Suprapubic skin (tissue), 4 donors: Measurements from ENCODE around the gene NODAL. TPM values are rescaled to one million over a fixed set of nuclear protein-coding genes. Genes with fewer than 3 reads are reported as not detected.
"Not testable (repeated sequence)": the region's sequence is repeated elsewhere in the genome, so short reads cannot be mapped to it uniquely, and the experiment has no call there.

Experiments
- DNase-seq, 2 donors: peaks; one replicate each; pipeline ENCODE4 v3.0.0-alpha.2; 2019; ENCODE audit warnings: low spot score in 2 of 2
- H3K27ac ChIP-seq: fragments of 200-600 bp; sonication (generic); one replicate; pipeline ENCODE4 v1.5.1; 2019
- H3K27me3 ChIP-seq: fragments of 200-600 bp; sonication (generic); one replicate; pipeline ENCODE4 v1.5.1; 2019
- H3K36me3 ChIP-seq: fragments of 200-600 bp; sonication (generic); one replicate; pipeline ENCODE4 v1.5.1; 2019
- H3K4me1 ChIP-seq: fragments of 200-600 bp; sonication (generic); one replicate; pipeline ENCODE4 v1.5.1; 2019
- H3K4me3 ChIP-seq: fragments of 200-600 bp; sonication (generic); one replicate; pipeline ENCODE4 v1.5.1; 2019; ENCODE audit warnings: mild to moderate bottlenecking
- H3K9me3 ChIP-seq: fragments of 200-600 bp; sonication (generic); one replicate; pipeline ENCODE4 v1.5.1; 2019
- CTCF ChIP-seq, 2 donors: fragments of 200-600 bp in 1 of 2; fragments of 450-650 bp in 1 of 2; sonication (generic) in 1 of 2; IDR thresholded peaks; one replicate each; pipeline ENCODE4 v1.5.1; 2016 to 2019; ENCODE audit warnings: antibody characterized with exemption in 2 of 2, mild to moderate bottlenecking in 1 of 2, moderate library complexity in 1 of 2
- EP300 ChIP-seq: sonication (generic); formaldehyde crosslinking; IDR thresholded peaks from one replicate; pipeline ENCODE4 v1.6.1; 2017; ENCODE audit warnings: antibody characterized with exemption
- POLR2A ChIP-seq, 2 donors: fragments of 450-650 bp; IDR thresholded peaks; one replicate each; pipeline ENCODE4 v1.6.1; 2017; ENCODE audit warnings: antibody characterized with exemption in 2 of 2, mild to moderate bottlenecking in 2 of 2, moderate library complexity in 2 of 2
- POLR2AphosphoS5 ChIP-seq, 3 donors: sonication (generic); formaldehyde crosslinking; IDR thresholded peaks; one replicate each; pipeline ENCODE4 v1.6.1; 2017; ENCODE audit warnings: antibody characterized with exemption in 3 of 3
- WGBS: methylation state at CpG from one replicate; pipeline ENCODE4 v1.1.5; 2018; 5-methylcytosine and 5-hydroxymethylcytosine counted together
- total RNA-seq, 4 donors: library from RNA; depleted of rRNA; stranded (reverse); fragments of >200 nt; gene quantifications; one replicate each; pipeline ENCODE4 v1.1.0, GENCODE V29; 2016

Gene NODAL
- not detected for total RNA-seq

GRCh38 chr10:70441161-70441894 is at the start of gene NODAL:
NODAL (minus strand) TSS chr10:70441681; CDS start chr10:70441667, 14 bp downstream.
- Histone ChIP-seq H3K4me1 (peaks cover 25% of the 10 kb centered on the region), H3K9me3 (no peaks in the 10 kb centered on the region), H3K27me3 (peaks cover 44% of the 10 kb centered on the region), H3K36me3 (no peaks in the 10 kb centered on the region), H3K4me3 (peak within 1 kb of the TSS; percentile 34), H3K27ac (no peak within 1 kb of the TSS)
- 2% methylated on average over 29 of the region's 60 CpGs for WGBS
- DNase-seq, result no peak
- no peak for TF ChIP-seq POLR2AphosphoS5 (IDR thresholded peaks at IDR 0.05)
- TF ChIP-seq CTCF (IDR thresholded peaks at IDR 0.05), result no peak
- TF ChIP-seq POLR2A (IDR thresholded peaks at IDR 0.05), result no peak
- TF ChIP-seq EP300, result no peak

- Histone ChIP-seq H3K4me1 (peaks cover 9% of the 10 kb centered on the region), H3K27me3 (no peaks in the 10 kb centered on the region), H3K4me3 (no peak overlapping the region), H3K27ac (no peak overlapping the region), H3K9me3 (no peaks in the 10 kb centered on the region), H3K36me3 (no peaks in the 10 kb centered on the region)
- TF ChIP-seq CTCF (IDR thresholded peaks at IDR 0.05) (no peak), POLR2A (IDR thresholded peaks at IDR 0.05) (no peak), POLR2AphosphoS5 (IDR thresholded peaks at IDR 0.05) (no peak), EP300 (no peak)
- no peak for DNase-seq
- 93% methylated on average over 4 of the region's 4 CpGs for WGBS
Observed at GRCh38 chr10:70490142-70490541, 48.7 kb upstream of the NODAL start.

- H3K36me3 ChIP-seq, result no peaks in the 10 kb centered on the region
- no peaks in the 10 kb centered on the region for H3K27me3 ChIP-seq
- 86% methylated on average over 3 of the region's 3 CpGs for WGBS
- DNase-seq, result no peak
- no peak overlapping the region for H3K4me3 ChIP-seq
- peaks cover 5% of the 10 kb centered on the region for H3K4me1 ChIP-seq
- no peak for TF ChIP-seq CTCF (IDR thresholded peaks at IDR 0.05)
- no peak for TF ChIP-seq POLR2A (IDR thresholded peaks at IDR 0.05)
- TF ChIP-seq POLR2AphosphoS5 (IDR thresholded peaks at IDR 0.05), result no peak
- TF ChIP-seq EP300, result no peak
- no peaks in the 10 kb centered on the region for H3K9me3 ChIP-seq
- no peak overlapping the region for H3K27ac ChIP-seq
Observed at GRCh38 chr10:70487824-70488223, 46.3 kb upstream of the NODAL start.

- not testable (repeated sequence) for H3K36me3 ChIP-seq, H3K9me3 ChIP-seq, H3K4me3 ChIP-seq, H3K27me3 ChIP-seq, H3K27ac ChIP-seq, DNase-seq
- peaks cover 40% of the 10 kb centered on the region for H3K4me1 ChIP-seq
- WGBS, result 96% methylated on average over 6 of the region's 6 CpGs
Observed at GRCh38 chr10:70483872-70484271, 42.4 kb upstream of the NODAL start.

- no peaks in the 10 kb centered on the region for H3K9me3 ChIP-seq
- H3K4me3 ChIP-seq, result no peak overlapping the region
- 55% methylated on average over 8 of the region's 8 CpGs for WGBS
- peaks cover 47% of the 10 kb centered on the region for H3K4me1 ChIP-seq
- no peaks in the 10 kb centered on the region for H3K27me3 ChIP-seq
- TF ChIP-seq POLR2A (IDR thresholded peaks at IDR 0.05) (no peak), CTCF (IDR thresholded peaks at IDR 0.05) (no peak)
- no peak for DNase-seq
- no peaks in the 10 kb centered on the region for H3K36me3 ChIP-seq
- no peak overlapping the region for H3K27ac ChIP-seq
Observed at GRCh38 chr10:70482982-70483760, 41.7 kb upstream of the NODAL start.
